Measurements from ENCODE around the gene ANXA11. TPM values are rescaled to one million over a fixed set of nuclear protein-coding genes. Genes with fewer than 3 reads are reported as not detected.

The ANXA11 gene
- total and polyA plus RNA-seq, 2 of the 8 experiments (the other 6 are each of a cell fraction or from before 2014, with no cell fraction given) = 40.5 to 84.9 TPM

GRCh38 chr10:80186364-80187012 lies 18.8 kb downstream of the ANXA11 start (continued):
- TF ChIP-seq RBBP5 (IDR thresholded peaks at IDR 0.05; ENCODE audit: borderline replicate concordance, low read depth, low read length) (no peak), SIN3A (conservative IDR thresholded peaks at IDR 0.05 in 1 of 2, IDR thresholded peaks at IDR 0.05 in 1 of 2; ENCODE audit: low read depth in 1 of 2, low read length in 2 of 2) (no peak), CBX8 (IDR thresholded peaks at IDR 0.05; ENCODE audit: borderline replicate concordance, low read depth, low read length) (no peak)
